ENCODE results near the gene ZNF776. TPM values are rescaled to one million over a fixed set of nuclear protein-coding genes. Genes with fewer than 3 reads are reported as not detected.

ZNF776 gene
- total and polyA plus RNA-seq, 4 donors: 2.9 to 33.8 (median 9.8) TPM

DNA sequence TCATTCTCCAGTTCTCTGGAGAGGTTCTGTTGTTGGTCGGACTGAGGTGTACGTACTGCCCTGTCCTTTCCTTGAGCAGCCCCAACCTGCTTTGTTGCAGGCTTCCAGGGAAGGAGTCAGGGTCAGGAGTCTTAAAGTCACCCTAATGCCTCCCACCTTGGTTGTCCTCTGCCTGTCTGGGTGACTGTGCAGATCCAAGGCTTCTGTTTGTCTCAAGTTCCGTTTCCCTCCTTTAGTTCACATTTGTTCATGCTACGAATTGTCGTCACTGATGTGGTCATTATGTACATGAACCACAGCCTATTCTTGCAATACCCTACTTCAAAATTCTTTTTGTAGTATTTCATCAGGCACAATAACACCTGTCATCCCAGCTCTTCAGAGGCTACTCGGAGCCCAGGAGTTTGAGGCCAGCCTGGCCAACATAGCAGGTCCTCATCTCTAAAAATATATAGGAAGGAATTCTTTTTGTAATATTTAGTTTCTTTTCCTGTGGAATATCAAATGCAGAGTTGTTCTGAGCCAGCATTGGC lies 30.2 kb downstream of the ZNF776 start:
- Histone ChIP-seq H3K27ac (ENCODE audit: low read depth in 1 of 2, low read length in 1 of 2) (no peak overlapping the region), H3K4me1 (ENCODE audit: control insufficient read depth in 5 of 5, insufficient read depth in 5 of 5, low read length in 5 of 5) (peaks cover 0 to 6% (median 0%) of the 10 kb centered on the region in 5 donors), H3K36me3 (ENCODE audit: control insufficient read depth in 4 of 4, insufficient read depth in 4 of 4, low read length in 4 of 4) (peaks cover 46 to 91% (median 72%) of the 10 kb centered on the region in 4 donors), H3K9ac (ENCODE audit: insufficient read depth in 1 of 2, low read length in 2 of 2) (no peak overlapping the region), H3K9me3 (ENCODE audit: control insufficient read depth in 4 of 4, insufficient read depth in 3 of 4, low read length in 3 of 4) (peaks cover 14 to 49% (median 49%) of the 10 kb centered on the region in 4 donors), H3K4me3 (no peak overlapping the region), H3K27me3 (ENCODE audit: control insufficient read depth in 3 of 3, insufficient read depth in 3 of 3, low read length in 2 of 3) (no peaks in the 10 kb centered on the region)
- WGBS, 2 donors: 79 to 89% methylated on average over 6 of the region's 6 CpGs
- TF ChIP-seq, protein P1, sequence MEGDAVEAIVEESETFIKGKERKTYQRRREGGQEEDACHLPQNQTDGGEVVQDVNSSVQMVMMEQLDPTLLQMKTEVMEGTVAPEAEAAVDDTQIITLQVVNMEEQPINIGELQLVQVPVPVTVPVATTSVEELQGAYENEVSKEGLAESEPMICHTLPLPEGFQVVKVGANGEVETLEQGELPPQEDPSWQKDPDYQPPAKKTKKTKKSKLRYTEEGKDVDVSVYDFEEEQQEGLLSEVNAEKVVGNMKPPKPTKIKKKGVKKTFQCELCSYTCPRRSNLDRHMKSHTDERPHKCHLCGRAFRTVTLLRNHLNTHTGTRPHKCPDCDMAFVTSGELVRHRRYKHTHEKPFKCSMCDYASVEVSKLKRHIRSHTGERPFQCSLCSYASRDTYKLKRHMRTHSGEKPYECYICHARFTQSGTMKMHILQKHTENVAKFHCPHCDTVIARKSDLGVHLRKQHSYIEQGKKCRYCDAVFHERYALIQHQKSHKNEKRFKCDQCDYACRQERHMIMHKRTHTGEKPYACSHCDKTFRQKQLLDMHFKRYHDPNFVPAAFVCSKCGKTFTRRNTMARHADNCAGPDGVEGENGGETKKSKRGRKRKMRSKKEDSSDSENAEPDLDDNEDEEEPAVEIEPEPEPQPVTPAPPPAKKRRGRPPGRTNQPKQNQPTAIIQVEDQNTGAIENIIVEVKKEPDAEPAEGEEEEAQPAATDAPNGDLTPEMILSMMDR (IDR thresholded peaks at IDR 0.05; ENCODE audit: control extremely low read depth, extremely low read depth): no peak
- ATAC-seq (ENCODE audit: insufficient read depth, low FRiP score) (no peak), DNase-seq (no peak)

DNA sequence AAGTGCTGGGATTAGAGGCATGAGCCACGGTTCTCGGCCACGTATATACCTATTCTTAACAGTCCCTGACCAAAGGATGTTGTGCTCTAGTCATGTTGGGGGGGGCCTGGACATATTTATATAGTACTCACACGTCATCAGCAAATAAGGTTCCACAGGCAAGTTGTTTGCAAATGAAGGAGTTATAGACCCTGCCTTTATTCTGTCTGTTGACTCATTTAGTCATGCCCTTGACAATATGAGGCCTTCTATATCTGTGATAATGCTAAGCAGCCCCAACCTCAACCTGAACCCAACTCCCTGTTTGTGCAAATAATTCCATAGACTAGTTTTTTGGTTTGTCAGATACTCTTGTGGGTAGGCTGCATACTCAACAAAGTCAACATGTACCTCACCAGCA lies 31.7 kb downstream of the ZNF776 start:
- H3K36me3 ChIP-seq (ENCODE audit: control insufficient read depth in 4 of 4, insufficient read depth in 4 of 4, low read length in 4 of 4): peaks cover 41 to 79% (median 62%) of the 10 kb centered on the region in 4 donors
- 97 to 98% methylated on average over 4 of the region's 4 CpGs for WGBS, 2 donors
- H3K27ac ChIP-seq (ENCODE audit: low read depth in 1 of 2, low read length in 1 of 2): no peak overlapping the region
- TF ChIP-seq, protein P1 (IDR thresholded peaks at IDR 0.05; ENCODE audit: control extremely low read depth, extremely low read depth): no peak
- no peak overlapping the region for H3K4me3 ChIP-seq
- DNase-seq (no peak), ATAC-seq (ENCODE audit: insufficient read depth, low FRiP score) (no peak)
- peaks cover 14 to 53% (median 48%) of the 10 kb centered on the region in 4 donors for H3K9me3 ChIP-seq (ENCODE audit: control insufficient read depth in 4 of 4, insufficient read depth in 3 of 4, low read length in 3 of 4)
- no peaks in the 10 kb centered on the region for H3K27me3 ChIP-seq (ENCODE audit: control insufficient read depth in 3 of 3, insufficient read depth in 3 of 3, low read length in 2 of 3)
- no peak overlapping the region for H3K9ac ChIP-seq (ENCODE audit: insufficient read depth in 1 of 2, low read length in 2 of 2)
- H3K4me1 ChIP-seq (ENCODE audit: control insufficient read depth in 5 of 5, insufficient read depth in 5 of 5, low read length in 5 of 5): peaks cover 0 to 6% (median 0%) of the 10 kb centered on the region in 5 donors

DNA sequence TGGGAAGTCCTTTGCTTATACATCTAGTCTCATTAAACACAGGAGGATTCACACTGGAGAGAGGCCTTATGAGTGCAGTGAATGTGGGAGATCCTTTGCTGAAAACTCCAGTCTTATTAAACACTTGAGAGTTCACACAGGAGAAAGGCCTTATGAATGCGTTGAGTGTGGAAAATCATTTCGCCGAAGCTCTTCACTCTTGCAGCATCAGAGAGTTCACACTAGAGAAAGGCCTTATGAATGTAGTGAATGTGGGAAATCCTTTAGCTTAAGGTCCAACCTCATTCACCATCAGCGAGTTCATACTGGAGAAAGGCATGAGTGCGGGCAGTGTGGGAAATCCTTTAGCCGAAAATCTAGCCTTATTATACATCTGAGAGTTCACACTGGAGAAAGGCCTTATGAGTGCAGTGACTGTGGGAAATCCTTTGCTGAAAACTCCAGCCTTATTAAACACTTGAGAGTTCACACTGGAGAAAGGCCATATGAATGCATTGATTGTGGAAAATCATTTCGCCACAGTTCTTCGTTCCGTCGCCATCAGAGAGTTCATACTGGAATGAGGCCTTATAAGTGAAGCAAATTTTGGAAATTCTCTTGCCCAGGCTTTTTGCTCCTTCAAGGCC lies 32.7 kb downstream of the ZNF776 start:
- DNase-seq (no peak), ATAC-seq (ENCODE audit: insufficient read depth, low FRiP score) (no peak)
- Histone ChIP-seq H3K4me1 (ENCODE audit: control insufficient read depth in 5 of 5, insufficient read depth in 5 of 5, low read length in 5 of 5) (peaks cover 0 to 2% (median 0%) of the 10 kb centered on the region in 5 donors), H3K27ac (ENCODE audit: low read depth in 1 of 2, low read length in 1 of 2) (no peak overlapping the region), H3K9ac (ENCODE audit: insufficient read depth in 1 of 2, low read length in 2 of 2) (no peak overlapping the region), H3K4me3 (no peak overlapping the region), H3K36me3 (ENCODE audit: control insufficient read depth in 4 of 4, insufficient read depth in 4 of 4, low read length in 4 of 4) (peaks cover 40 to 73% (median 60%) of the 10 kb centered on the region in 4 donors), H3K27me3 (ENCODE audit: control insufficient read depth in 3 of 3, insufficient read depth in 3 of 3, low read length in 2 of 3) (no peaks in the 10 kb centered on the region), H3K9me3 (ENCODE audit: control insufficient read depth in 4 of 4, insufficient read depth in 3 of 4, low read length in 3 of 4) (peaks cover 14 to 55% (median 43%) of the 10 kb centered on the region in 4 donors)
- 99% methylated on average over 10 of the region's 10 CpGs for WGBS, 2 donors
- TF ChIP-seq, protein P1 (IDR thresholded peaks at IDR 0.05; ENCODE audit: control extremely low read depth, extremely low read depth): no peak

All from lung (tissue), 12 donors.